HPDE6-E6E7 (cell line): ENCODE results near the gene CCDC107.
"Not testable (repeated sequence)": the region's sequence is repeated elsewhere in the genome, so short reads cannot be mapped to it uniquely, and the experiment has no call there.

Experiments
- DNase-seq: peaks from one replicate; pipeline ENCODE4 v3.0.0; 2011; ENCODE audit warnings: missing footprints; ENCODE audit errors: extremely low spot score

Gene CCDC107

DNA sequence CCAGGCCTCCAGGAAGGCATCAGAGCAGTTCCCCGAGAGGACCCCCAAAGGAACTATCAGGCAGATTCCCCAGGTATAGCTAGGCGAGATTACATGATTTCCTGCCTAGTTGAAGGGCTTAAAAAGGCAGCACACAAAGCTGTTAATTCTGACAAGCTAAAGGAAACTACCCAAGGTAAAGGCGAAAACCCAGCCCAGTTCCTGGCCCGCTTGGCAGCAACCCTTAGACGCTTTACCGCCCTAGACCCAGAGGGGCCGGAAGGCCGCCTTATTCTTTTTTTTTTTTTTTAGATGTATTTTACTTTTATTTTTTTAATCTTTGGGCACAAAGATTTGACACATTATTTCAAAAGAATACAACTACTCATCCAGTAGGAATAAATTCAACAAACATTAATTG, 19.3 kb upstream of the CCDC107 start:
- not testable (repeated sequence) for DNase-seq

DNA sequence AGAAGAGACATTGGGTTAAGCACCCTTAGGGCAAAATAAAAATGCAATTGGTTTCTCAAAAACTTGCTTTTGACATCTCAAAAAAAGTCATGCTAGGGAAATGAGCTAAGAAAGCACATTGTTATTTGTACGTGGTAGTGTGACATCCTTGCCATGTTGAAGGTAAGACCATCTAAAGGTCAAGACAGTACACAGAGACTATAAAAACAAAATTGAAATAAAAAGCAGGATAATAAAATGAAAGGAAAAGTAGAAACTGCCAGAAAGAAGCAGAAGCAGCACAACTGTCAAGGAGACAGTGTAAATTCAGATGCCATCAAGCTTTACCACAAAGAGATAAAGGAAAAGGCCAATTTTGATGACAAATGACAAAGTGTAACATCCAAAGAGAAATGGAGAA, 18.9 kb upstream of the CCDC107 start:
- DNase-seq, result not testable (repeated sequence)

DNA sequence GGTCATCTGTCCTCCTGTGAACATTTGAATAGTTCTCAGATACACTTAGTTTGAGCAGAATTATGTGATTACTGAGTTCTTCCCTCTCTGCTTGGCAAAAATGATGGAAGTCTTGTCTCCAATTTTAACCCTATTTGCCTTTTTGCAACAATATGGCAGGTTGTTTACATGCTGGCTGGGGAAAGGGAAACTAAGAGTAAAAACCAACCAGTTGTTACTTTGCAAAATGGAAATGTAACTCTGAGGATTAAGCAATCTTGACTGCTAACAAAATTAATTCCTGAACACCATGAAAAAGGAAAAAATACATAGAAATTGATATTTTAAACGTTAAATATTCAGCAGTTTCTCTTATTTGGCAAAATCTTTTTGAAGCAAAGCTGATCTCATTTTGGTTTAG, 18.5 kb upstream of the CCDC107 start:
- no peak for DNase-seq

DNA sequence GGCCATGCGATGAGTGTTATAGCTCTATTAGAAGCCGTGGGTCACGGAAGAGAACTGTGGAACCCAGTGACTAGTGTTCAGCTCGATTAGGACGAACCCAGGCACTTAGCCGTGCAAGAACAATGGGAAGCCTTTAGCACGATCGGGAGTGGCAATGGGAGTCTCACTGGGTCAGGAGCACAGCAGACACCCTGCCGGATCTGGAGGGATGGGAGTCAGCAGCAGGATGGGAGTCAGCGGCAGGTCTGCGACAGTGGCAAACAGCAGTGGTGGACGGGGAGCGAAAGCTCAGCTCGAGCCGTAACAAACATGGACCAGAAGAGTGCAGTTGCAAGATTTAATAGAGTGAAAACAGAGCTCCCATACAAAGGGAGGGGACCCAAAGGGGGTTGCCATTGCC, 17.7 kb upstream of the CCDC107 start:
- DNase-seq, result not testable (repeated sequence)

DNA sequence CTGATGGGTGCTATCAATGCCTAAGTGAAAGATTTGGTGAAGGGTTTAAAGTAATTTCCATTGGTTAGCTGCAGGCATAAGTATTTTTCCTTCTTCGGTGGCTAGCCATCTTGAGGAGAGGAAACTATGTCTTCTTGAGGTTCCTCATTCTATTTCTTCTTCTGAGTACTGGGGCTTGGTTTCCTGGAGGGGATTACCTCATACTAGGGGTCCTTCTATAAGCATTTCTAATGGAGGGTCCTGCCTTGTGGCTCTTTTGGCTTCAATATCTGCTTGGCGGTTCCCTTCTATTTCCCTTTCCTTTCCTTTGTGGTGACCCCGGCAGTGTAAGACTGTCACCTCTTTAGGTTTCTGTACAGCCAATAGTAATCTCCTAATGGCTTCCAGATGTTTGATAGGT, 16.6 kb upstream of the CCDC107 start:
- not testable (repeated sequence) for DNase-seq

GRCh38 chr9:35643046-35643445, 15.0 kb upstream of the CCDC107 start:
- no peak for DNase-seq

DNA sequence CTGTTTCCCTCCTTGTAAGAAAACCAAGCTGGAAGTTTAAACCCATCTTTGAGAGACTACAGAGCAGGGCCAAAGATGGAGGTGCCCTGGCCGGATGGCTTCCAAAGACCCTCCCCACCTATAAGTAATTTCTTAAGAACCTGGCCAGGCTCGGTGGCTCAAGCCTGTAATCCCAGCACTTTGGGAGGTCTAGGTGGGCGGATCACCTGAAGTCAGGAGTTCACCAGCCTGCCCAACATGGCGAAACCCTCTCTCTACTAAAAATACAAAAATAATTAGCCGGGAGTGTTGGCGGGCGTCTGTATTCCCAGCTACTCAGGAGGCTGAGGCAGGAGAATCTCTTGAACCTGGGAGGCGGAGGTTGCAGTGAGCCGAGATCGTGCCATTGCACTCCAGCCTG, 12.4 kb upstream of the CCDC107 start:
- not testable (repeated sequence) for DNase-seq

DNA sequence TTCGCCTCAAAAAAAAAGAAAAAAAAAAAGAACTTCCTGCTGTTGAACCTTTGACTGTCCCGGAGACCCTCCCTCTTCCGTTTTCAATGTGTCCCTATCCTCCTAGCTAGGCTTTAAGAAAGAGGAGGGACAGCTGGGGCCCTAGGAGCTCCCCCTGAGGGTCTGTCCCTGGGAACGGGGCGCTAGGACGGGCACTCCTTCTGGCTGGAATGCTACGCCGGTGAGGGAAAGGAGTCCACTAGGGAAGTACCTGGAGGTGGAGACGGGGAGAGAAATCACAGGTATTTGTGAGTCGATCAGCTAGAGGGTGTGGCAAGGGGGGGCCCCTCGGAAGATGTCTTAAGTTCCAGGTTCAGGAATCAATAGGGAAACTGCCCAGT, 11.9 kb upstream of the CCDC107 start:
- DNase-seq, result peak; percentile 91

- peak; percentile 91 for DNase-seq
These were observed 11.4 kb upstream of the CCDC107 start for GRCh38 chr9:35646533-35647265.

DNA sequence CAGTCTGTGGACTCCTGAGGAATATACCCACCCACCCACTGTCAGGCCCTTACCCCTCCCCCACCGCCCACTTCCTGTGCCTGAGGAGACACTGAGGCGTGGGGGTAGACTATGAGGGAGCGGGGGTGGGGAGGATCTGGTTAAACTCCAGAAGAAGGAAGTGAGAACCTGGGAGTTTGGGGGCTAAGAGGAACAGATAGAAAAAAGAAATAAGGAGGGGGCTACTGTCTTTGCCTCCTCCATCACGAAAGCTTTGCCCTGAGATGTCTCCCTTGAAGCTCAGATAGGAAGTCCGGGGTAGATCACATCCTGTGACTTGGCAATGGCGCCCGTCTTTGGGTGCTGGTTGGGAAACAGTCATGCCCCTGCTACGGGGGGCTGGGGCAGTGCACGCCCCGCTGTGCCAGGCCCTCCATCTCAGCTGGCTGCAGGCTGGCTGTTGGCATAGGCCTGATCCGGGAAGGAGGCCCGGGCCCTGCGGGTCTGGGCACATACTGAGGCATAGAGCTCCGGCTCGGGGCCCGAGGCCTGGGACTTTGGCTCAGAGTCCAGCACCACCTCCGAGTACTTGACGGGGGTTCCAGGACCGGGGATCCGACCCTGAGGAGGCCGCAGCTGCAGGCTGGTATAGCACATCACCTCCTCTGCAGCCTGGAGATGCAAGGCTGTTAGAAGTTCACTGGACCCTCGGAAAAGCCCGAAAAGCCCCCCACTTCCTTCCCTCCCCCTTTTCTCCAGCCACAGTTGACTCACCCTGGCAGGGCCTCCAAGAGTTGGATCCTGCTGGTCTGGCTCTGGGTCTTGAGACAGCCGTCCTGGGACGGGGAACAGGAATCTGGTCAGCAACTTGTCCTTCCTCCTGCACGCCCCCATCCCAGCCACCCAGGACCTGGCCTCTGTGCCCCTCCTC, 8.4 kb upstream of the CCDC107 start:
- DNase-seq, result no peak

- DNase-seq, result no peak
These were observed 7.5 kb upstream of the CCDC107 start, which contains the start of gene SIT1 for GRCh38 chr9:35650341-35651158. SIT1 (minus strand) TSS chr9:35650931; CDS start chr9:35650853, 78 bp downstream.

GRCh38 chr9:35651956-35652828, 5.9 kb upstream of the CCDC107 start:
- DNase-seq, result no peak

DNA sequence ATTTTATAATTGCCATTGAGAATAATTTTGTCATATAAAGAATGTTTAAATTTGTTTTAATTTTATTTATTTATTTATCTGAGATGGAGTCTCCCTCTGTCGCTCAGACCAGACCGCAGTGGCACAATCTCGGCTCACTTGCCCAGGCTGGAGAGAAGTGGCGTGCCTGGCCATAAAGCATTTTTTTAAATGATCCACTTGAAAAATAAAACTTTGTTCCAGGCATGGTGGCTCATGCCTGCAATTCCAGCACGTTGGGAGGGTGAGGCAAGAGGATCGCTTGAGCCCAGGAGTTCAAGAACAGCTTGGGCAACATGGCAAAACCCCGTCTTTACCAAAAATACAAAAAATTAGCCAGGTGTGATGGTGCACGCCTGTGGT, 5.3 kb upstream of the CCDC107 start:
- DNase-seq, result no peak

DNA sequence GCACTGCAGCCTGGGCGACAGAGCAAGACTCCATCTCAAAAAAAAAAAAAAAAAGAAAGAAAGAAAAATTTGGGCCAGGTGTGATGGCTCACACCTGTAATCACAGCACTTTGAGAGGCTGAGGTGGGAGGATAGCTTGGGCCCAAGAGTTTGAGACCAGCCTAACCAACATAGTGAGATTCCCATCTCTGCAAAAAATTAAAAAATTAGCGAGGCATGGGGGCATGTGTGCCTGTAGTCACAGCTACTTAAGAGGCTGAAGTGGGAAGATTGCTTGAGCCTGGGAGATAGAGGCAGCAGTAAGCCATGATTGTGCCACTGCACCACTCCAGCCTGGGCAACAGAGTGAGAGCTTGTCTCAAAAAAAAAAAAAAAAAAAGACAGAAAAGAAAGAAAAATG, 4.5 kb upstream of the CCDC107 start:
- DNase-seq, result no peak

DNA sequence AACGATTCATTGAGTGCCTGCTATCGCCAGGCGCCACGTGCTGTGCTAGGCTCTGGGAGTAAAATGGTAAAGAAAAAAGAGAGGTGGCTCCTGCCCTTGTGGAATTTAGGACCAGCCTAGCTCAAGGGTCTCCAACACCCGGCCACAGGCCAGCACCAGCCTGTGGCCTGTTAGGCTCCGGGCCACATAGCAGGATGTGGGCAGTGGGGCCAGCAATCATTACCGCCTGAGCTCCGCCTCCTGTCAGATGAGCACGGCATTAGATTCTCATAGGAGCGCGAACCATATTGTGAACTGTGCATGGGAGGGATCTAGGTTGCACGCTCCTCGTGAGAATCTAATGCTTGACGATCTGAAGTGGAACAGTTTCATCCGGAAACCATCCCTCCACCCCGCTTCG, 1.7 kb upstream of the CCDC107 start:
- DNase-seq, result no peak

- DNase-seq, result no peak
These were observed 1.1 kb upstream of the CCDC107 start for GRCh38 chr9:35656831-35657545.

DNA sequence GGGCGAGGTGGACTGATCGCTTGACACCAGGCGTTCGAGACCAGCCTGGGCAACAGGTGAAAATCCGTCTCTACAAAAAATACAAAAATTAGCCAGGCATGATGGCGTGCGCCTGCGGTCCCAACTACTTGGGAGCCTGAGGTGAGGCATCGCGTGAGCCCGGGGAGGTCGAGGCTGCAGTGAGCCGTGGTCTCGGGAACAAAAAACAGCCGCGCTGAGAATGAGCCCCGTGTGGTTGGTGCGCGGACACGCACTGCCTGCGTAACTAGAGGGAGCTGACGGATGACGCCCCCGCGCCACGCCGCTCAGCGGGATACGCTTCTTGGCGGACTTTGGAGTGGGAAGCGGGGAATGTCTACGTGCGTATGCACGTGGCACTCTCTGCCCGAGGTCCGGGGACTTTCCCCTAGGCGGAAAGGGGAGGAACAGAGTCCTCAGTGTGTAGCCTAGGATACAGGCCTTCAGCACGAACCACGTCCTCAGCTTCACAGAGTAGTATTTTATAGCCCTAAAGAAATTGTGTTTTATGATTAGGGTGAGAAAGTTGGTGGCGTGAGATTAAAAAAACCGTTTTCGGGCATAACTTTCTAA, 451 bp upstream of the CCDC107 start, which contains the start of gene RMRP:
TSS of gene RMRP (minus strand) at position 474 of the 591 bp plus-strand sequence.
- DNase-seq, result peak; percentile 99

DNA sequence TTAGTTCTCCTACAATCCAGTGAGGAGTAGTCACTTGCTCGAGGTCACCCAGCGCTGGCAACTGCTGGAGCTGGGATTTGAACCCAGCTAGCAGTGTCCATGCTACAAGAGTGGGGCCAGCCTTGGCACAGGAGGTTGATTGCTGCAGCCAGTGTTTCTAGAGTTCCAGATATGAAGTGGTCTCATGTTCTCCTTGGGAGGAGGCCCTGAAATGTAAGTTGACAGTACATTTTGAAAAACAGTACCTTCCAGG, 802 bp downstream of the CCDC107 start:
- DNase-seq, result no peak

DNA sequence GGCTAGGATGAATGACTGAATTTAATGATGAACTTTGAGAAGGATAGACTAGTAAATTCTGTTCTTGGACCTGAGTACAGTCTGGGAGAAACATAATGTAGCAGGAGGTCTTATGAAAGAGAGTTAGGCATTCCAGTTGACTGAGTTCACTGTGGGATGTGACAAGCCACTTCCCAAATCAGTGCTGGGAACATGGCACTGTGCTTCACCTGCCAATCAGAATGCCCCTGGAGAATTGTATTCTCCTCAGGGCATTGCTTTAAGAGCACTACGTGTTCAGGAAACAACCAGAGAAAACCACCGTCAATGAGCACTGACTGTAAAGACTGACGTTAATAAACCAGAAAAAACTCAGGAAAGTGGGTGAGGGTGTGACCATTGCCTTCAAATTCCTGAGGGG, 1.2 kb downstream of the CCDC107 start:
- DNase-seq, result no peak

- DNase-seq, result no peak
These were observed 2.9 kb downstream of the CCDC107 start for GRCh38 chr9:35660966-35661415.
